Kidney (tissue), 14 donors: ENCODE measurements around the gene CEP63. TPM values are rescaled to one million over a fixed set of nuclear protein-coding genes. Genes with fewer than 3 reads are reported as not detected.

Source experiments
- DNase-seq, 5 donors: peaks; one replicate each; pipeline ENCODE4 v3.0.0-alpha.2; 2013 to 2020
- FAIRE-seq: peaks from 2 replicates; lab custom pipeline; 2012; peaks lifted over from hg19 to GRCh38; lab: Jason Lieb, UNC
- H3K27ac ChIP-seq, 2 donors: one replicate each; pipeline ENCODE4 v1.7.0; 2013; ENCODE audit warnings: low read depth in 2 of 2, low read length in 2 of 2, inconsistent platforms in 1 of 2
- H3K27me3 ChIP-seq: one replicate; pipeline ENCODE4 v1.7.1; 2013; ENCODE audit warnings: low read length, inconsistent platforms; ENCODE audit not compliant: control insufficient read depth, insufficient read depth
- H3K36me3 ChIP-seq, 3 donors: one replicate each; pipeline versions ENCODE4 v1.7.0 to v1.7.1; 2013; ENCODE audit warnings: low read length in 3 of 3, control low read depth in 1 of 3, inconsistent platforms in 1 of 3; ENCODE audit not compliant: insufficient read depth in 3 of 3, control insufficient read depth in 2 of 3
- H3K4me1 ChIP-seq, 3 donors: one replicate each; pipeline versions ENCODE4 v1.7.0 to v1.7.1; 2013; ENCODE audit warnings: low read length in 3 of 3, inconsistent platforms in 1 of 3, low read depth in 1 of 3; ENCODE audit not compliant: control insufficient read depth in 2 of 3, insufficient read depth in 2 of 3
- H3K4me3 ChIP-seq, 3 donors: one replicate each; pipeline versions ENCODE4 v1.7.0 to v1.8.1; 2013; ENCODE audit warnings: low read length in 3 of 3, control low read depth in 1 of 3, inconsistent platforms in 1 of 3
- H3K9ac ChIP-seq, 3 donors: one replicate each; pipeline versions ENCODE4 v1.7.0 to v1.7.1; 2013; ENCODE audit warnings: low read length in 3 of 3, control low read depth in 1 of 3, inconsistent platforms in 1 of 3
- H3K9me3 ChIP-seq, 3 donors: one replicate each; pipeline versions ENCODE4 v1.7.0 to v1.7.1; 2013; ENCODE audit warnings: low read length in 3 of 3, control low read depth in 1 of 3, inconsistent platforms in 1 of 3; ENCODE audit not compliant: control insufficient read depth in 2 of 3, insufficient read depth in 1 of 3
- CTCF ChIP-seq: IDR thresholded peaks from 3 replicates; pipeline ENCODE4 v1.5.1; 2012; ENCODE audit warnings: mild to moderate bottlenecking, moderate library complexity, borderline replicate concordance; ENCODE audit not compliant: insufficient read depth; ENCODE audit errors: extremely low read depth
- intact Hi-C: fragments of 100-400 bp; cut with DNase I; formaldehyde crosslinking; loops from one replicate; pipeline ENCODE4 v1.11.1; 2022
- polyA plus RNA-seq: library from polyadenylated mRNA; stranded (reverse); fragments of 350-450 nt; fragmentation: Illumina TruSeq; extraction: RNeasy Lipid Tissue Mini Kit (QIAGEN cat#74804); gene quantifications from one replicate; pipeline ENCODE4 v1.2.3, GENCODE V29; 2014; ENCODE audit warnings: low read depth, low replicate concordance; ENCODE audit not compliant: insufficient read depth
- total RNA-seq: library from RNA; stranded (reverse); fragmentation: NEBNext Ultra II Directional; extraction: Animal tissue kit (Norgen Biotek cat#: 25700); gene quantifications from one replicate; pipeline ENCODE4 v1.2.1, GENCODE V29; 2021
- donor health status: control.
- donor health status: control.
- donor health status: control.
- donor health status: control.
- donor health status: control.
- donor health status: DM: yes; HTN: yes; CAD: no.
- donor health status: Normal renal cell carcinoma (clear cell type).

CEP63 gene
- total and polyA plus RNA-seq, 2 donors from 2014 or later: 19.2 to 19.6 TPM

- no peak for FAIRE-seq
- DNase-seq: no peak
These were observed 113.1 kb downstream of the CEP63 start for GRCh38 chr3:134598763-134599545.

GRCh38 chr3:134600206-134600605, 114.3 kb downstream of the CEP63 start:
- FAIRE-seq: no peak
- Histone ChIP-seq H3K27me3 (no peaks in the 10 kb centered on the region), H3K9ac (no peak overlapping the region), H3K4me1 (no peaks in the 10 kb centered on the region), H3K4me3 (no peak overlapping the region), H3K36me3 (no peaks in the 10 kb centered on the region), H3K9me3 (no peaks in the 10 kb centered on the region), H3K27ac (no peak overlapping the region)
- no peak for DNase-seq
- TF ChIP-seq CTCF: no peak
- intact Hi-C loops: no loop called here

More at GRCh38 chr3:134598763-134599545, 113.1 kb downstream of the CEP63 start:
- Histone ChIP-seq H3K27me3 (no peaks in the 10 kb centered on the region), H3K9me3 (no peaks in the 10 kb centered on the region), H3K36me3 (no peaks in the 10 kb centered on the region), H3K4me3 (no peak overlapping the region), H3K4me1 (no peaks in the 10 kb centered on the region), H3K27ac (no peak overlapping the region), H3K9ac (no peak overlapping the region)
- intact Hi-C loops: loop anchor here (5.0 kb wide), 1 partner anchor 1293 kb away; no protein-coding TSS in a partner anchor
- TF ChIP-seq CTCF: no peak

GRCh38 chr3:134600685-134601463, 115.0 kb downstream of the CEP63 start:
- FAIRE-seq (no peak), DNase-seq (peak; percentile 82 to 92 (median 87))
- Histone ChIP-seq H3K36me3 (no peaks in the 10 kb centered on the region), H3K27me3 (no peaks in the 10 kb centered on the region), H3K27ac (no peak overlapping the region), H3K4me1 (no peaks in the 10 kb centered on the region), H3K9me3 (no peaks in the 10 kb centered on the region), H3K9ac (no peak overlapping the region), H3K4me3 (no peak overlapping the region)
- intact Hi-C loops: no loop called here
- TF ChIP-seq CTCF: peak; percentile 88
